Stimulated activated CD4-positive, alpha-beta T cell treated with anti-CD3 and anti-CD28 coated beads, Interleukin-1b, Interleukin-23, amount 100 ng/mL, for 4 hours (primary cell): ENCODE data around the gene USP27X.

ENCODE experiments used
- DNase-seq, 2 donors: peaks; one replicate each; pipeline ENCODE4 v3.0.0-alpha.2; 2020; ENCODE audit warnings: low read depth in 2 of 2

The USP27X gene

DNA sequence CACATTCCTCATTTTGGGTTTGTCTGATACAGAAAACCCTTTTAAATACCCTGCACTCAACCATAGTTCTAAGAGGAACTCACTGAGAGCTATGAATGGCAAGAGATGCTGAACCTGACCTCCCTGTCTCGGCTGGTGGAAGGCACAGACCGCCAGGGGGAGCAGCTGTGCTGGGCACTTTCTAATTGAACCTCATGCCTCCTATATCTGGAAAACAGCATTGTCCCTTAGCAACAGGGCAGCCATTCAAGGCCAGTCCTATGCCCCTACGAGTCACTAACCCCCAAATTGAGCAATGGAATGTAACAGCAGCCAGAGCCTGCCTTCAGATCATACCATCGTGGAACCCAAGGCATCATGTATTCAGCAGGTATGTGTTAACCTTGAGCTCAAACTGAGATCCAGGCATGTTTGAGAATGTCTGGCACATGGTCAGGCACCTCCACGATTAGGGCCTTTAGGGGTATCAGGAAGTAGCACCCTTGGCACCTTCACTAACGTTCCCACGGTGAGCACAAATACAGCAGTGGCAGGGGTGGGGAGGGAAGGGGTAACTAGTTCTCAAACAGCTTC, 5.1 kb downstream of the USP27X start:
- DNase-seq: peak; percentile 43 to 49

DNA sequence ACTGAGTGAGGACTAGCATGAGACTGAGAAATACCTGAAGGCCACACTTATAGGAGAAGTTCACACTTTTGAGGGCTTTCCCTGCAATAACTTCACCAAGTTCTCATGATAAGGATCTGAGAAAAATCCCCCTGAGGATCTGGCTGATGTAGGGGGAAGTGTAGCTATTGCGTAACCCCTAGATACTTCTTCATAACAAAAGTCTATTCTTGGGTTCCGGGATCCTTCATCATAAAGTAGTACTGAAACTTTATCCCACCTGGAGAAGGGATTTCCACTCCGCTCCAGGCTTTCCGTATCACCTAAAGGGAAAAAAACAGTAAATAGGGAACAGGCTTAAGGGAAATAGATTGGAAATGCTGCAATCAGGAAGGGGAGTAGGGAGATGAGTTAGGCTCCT, 13.3 kb downstream of the USP27X start:
- DNase-seq: no peak

DNA sequence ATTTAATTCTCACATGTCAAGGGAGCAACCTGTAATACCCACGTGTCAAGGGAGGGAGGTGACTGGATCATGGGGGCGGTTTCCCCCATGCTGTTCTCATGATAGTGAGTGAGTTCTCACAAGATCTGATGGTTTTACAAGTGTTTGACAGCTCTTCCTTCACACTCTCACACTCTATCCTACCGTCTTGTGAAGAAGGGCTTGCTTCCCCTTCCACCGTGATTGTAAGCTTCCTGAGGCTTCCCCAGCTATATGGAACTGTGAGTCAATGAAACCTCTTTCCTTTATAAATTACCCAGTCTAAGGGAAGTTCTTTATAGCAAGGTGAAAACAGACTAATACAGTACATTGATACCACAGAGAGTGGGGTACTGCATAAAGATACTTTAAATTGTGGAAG, 17.7 kb downstream of the USP27X start:
- DNase-seq: no peak

DNA sequence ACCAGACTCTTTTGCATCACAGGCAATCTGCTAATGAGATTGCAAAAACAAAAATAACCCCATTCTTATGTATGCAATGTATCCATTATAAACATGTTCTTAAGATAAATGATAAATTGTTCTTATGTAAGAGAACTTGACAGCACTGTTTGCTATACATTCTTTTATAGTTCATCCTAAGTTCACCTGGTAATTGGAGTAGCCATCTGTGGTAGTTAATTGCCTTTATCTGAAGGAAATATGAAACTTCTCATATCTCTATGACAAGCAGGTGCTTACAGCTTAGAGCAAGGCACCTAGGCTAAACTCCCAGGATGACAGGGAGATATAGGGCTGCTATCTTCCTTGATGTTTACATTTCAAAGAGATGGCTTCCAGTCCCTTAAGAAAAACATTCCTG, 21.8 kb downstream of the USP27X start:
- DNase-seq: no peak

DNA sequence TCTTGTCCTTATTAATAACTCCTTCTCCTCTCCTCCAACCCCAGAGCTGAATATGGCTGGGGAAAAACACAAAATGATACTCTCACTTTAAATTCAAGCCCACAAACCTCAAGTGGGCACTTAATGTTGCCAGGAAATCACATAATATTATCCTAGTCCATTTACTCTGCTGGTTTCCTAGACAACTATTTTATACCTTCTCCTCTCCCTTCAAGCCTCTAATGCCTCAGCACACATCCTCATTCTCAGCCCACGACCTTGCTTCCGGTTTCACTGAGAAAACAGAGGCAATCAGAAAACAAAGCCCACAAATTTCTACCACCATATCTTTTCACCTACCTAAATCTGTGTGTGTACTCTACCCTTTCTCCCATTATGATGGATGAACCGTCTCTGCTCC, 31.1 kb downstream of the USP27X start:
- DNase-seq: no peak

DNA sequence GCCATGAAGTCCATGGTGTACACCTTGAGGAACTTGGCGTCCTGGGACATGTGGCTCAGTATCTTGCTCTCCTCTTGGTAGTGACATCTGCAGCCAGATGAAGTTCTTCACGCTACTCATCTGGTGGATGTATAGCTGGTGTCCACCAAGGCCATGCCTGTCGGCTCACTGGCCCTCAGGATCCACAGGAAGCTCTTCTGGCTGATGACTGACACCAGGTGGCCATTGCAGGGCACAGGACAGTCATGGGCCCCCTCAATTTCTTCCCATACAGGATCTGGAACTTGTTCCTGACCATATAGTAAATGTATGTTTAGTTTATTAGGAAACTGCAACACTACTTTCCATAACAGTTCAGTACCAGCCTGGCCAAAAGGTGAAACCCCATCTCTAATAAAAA, 32.8 kb downstream of the USP27X start:
- no peak for DNase-seq

DNA sequence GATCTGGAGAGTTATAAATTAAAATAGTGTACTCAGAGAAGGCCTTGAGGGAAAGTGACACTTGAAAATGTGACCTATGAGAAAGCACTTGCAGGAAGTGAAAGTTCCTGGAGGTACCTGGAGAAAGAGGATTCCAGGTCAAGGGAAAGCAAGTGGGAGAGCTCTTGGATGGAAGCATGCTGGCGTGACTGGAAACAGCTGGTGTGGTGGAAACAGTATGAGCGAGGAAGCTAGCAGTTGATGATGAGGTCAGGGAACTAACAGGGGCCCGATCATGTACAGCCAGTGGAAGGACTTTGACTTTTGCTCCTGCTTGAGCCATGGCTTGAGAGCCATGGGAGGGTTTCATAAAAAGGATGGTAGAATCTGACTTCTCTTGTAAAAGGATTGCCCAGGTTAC, 33.6 kb downstream of the USP27X start:
- DNase-seq: no peak

DNA sequence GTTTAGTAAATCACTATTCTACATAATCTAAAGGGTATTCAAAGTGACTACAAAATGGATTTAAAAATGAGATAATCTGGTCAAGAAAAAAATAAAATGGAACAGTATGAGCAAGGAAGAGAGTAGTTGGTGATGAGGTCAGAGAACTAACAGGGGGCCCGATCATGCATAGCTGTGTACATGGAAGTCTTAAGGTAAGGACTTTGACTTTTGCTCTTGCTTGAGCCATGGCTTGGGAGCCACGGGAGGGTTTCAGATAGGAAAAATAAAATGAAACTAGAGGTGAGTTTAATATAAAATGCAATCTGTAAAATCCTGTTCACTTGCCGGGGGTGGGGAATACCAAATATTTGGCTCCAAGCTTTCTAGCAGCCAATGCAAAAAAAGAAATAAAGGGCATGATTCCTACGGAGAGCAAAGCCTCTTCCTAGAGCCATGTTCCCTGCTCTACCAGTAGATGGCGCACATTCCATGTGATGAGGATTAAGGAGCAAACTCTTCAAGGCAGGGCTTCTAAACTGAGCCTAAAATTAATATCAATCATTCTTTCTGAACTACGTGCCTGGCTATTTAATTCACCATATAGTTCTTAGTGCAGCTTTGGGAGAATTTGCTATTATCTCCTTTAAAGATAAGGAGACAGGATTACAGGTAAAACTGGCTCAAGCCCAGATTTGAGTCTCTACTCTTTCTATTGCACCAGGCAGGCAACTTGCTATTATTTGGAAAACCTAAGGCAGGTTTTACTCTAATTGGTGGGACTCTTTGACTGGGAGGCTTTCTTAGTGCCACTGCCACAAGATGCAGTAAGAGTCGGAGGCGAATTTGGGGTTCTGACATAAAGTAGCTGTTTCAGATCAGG, 36.3 kb downstream of the USP27X start:
- DNase-seq: peak in 1 of 2 donors; percentile 42

DNA sequence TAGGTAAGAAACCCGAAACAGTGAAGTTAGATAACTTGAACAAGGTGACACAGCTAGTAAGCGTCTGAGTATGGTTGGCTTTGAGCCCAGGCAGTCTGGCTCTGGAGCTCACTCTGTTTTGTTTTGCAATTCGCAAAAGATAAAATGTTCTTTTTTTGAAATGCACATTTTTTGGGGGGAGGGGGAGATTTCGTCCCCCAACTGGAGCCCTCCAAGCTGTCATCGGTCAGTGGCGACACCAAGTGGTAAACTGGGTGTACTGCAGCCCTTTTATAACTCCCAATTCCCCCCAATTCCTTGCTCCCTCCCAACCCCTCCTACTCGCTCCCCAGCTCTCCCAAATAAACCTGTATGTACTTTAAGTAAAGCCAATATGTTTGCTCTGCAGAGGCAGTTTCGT, 40.3 kb downstream of the USP27X start:
- DNase-seq: peak in 1 of 2 donors; percentile 10

DNA sequence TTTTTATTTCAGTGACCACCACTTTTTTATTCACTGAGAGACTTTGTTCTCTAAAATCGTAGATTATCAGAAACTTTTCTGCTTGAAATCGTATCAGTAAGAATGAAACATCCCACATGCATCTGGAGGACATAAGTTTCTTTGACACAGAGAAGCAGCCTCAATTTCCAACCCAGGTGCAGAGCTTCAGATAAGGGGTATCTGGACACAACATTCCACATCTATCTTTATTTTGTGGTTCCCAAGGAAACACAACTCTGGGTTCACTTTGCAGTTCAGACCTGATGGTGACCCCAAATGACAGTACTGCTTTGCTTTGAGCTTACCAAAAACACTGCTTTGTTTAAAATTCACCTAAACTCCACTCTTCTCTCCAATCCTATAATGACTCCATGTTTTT, 41.8 kb downstream of the USP27X start:
- no peak for DNase-seq

DNA sequence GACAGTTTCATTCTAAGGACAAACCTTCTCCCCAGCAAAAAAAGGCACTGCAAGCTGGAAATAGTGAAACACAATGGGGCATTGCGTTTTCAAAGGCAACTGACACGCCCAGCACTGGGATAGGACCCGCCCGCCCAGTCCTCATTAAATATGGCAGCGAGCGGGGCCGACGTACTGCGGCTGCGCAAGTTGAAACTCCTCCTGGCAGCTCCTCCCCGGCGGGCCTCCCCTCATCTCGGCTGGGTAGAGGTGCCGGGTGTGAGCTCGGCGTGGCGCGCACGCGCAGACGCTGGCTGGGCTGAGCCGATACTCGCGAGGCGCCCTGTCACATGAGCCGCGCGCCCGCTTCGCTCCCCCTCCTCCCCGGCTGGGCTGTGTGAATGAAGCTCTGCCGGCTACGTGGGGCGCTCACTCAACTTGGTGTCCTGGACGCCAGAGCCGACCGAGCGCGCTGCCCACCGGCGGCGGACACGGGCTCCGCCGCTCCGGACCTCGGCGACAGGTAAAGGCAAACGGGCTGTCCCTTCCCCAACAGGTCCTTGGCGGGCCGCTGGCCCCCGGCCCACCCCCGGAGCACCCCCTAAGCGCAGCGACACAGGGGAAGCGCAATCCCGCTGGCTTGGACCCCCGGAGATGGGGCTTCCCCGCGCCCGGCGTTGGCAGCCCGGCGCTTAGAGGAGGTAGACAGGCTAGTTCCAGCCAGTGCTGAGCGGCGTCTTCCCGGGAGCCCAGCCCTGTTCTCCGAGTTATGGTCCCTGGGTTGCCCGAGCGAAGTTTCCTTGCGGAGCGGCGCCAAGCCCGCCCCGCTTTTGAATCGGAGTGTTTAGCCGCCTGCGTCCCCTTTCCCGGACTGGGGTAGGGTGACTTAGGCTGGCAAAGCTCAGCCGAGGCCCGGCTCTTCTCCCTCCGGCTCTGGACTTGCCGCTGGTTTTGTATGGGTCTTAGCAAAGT, 43.3 kb downstream of the USP27X start, which contains the start of gene CLCN5:
TSS of gene CLCN5 (plus strand) at position 306 of the 951 bp plus-strand sequence. CDS start 2,703 bp downstream, outside the sequence.
- DNase-seq: peak; percentile 87 to 89

DNA sequence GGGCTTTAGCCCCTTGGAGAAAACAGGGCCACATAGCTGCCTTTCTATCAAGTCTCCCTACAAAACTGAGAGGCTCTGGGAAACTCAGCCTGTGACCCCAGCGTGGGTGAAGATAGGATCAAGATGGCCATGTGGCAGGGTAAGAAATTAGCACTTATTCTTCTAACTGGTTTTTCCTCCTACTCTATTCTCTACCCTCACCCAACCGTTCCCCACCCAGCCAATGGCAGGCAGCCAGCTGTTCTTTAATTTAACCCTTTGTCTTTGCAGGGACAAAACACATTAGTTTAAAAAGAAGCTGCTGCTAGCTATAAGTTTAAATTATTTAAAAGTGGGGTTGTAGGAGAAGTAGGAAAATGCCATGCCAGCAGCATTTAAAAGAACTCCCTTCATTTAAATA, 45.9 kb downstream of the USP27X start:
- no peak for DNase-seq

DNA sequence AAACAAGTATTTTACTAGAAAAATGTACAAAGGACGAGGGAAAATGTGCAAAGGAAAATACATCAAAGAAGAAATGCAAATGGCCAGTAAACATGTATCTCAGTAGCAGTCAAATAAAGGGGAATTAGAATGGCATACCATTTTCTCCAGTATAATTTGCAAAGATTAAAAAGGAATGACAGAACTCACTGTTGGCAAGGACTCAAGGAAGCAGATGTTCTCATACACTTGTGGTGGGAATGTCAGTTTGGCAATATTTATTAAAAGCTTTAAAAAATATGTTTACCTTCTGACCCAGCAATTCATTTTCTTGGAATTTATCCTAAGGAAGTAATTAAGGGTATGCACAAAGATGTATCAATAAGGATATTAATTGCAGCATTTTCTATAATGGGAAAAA, 50.8 kb downstream of the USP27X start:
- DNase-seq: no peak
